Measurements from ENCODE around the gene PGM2L1.

GRCh38 chr11:74400606-74401005, 2.4 kb upstream of the PGM2L1 start:
- no peak for TF ChIP-seq POLR2A (IDR thresholded peaks at IDR 0.05; ENCODE audit: low read length)
- no peak for TF ChIP-seq GATA1 (IDR thresholded peaks at IDR 0.05; ENCODE audit: low read depth, low read length)

Measured in erythroblast (primary cell).